GM12801 (cell line): ENCODE data around the gene RAPH1.

Experiments used
- CTCF ChIP-seq: IDR thresholded peaks from one replicate; pipeline ENCODE4 v1.5.1; 2011; ENCODE audit warnings: control low read depth; ENCODE audit not compliant: insufficient read length; ENCODE audit errors: extremely low read depth

The RAPH1 gene

GRCh38 chr2:203395858-203396257, 139.2 kb downstream of the RAPH1 start:
- TF ChIP-seq CTCF: no peak

DNA sequence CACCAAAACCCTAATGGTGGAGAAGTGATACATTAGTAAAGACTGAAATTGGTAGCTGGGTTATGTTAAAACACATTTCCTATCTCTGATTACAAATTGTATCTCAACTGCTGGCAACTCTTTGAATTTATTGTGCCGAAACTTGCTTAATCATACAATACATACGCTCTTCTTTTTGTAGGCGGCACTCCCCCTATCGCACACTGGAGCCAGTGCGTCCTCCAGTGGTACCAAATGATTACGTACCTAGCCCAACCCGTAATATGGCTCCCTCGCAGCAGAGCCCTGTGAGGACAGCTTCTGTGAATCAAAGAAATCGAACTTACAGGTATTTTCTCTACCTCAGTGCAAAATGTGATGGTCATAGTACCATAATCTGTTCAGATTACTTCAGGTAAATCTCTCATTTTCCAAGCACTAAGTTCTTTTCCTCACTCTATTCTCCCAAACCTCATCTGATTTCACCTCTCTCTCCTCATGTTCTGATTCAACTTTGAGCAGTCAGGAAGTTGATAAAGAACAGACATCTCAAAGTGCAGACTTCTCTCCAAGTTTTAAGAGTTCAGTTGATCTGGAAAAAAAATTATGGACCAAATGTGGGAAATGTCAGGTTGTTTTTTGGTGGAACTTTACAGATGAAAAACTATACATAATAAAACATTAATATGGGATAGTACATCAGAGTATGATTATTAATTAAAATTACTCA, 140.4 kb downstream of the RAPH1 start:
- no peak for TF ChIP-seq CTCF

GRCh38 chr2:203383038-203383437, 152.1 kb downstream of the RAPH1 start:
- TF ChIP-seq CTCF: no peak

GRCh38 chr2:203379156-203379555, 155.9 kb downstream of the RAPH1 start:
- no peak for TF ChIP-seq CTCF

- no peak for TF ChIP-seq CTCF
Observed at GRCh38 chr2:203376173-203376572, 158.9 kb downstream of the RAPH1 start.

- TF ChIP-seq CTCF: no peak
Observed at GRCh38 chr2:203366639-203367466, 168.2 kb downstream of the RAPH1 start.

DNA sequence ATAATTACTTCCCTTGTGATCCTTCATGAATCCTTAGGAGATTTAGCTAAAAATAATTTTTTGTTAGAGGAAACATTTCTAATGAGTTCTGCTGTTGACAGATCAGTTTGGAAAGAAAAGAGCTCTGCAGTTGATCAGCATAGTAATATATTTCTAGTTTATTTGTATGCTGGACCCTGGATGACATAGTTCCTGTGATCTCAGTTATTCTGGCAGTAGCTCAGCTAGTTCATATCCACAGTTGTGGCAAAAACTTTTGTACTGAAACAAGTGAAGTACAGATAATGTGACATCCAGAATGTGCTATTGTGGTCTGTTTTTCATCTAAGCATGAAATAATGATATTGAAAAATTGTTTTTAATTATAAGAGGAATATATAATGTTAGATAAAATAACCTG, 173.2 kb downstream of the RAPH1 start:
- no peak for TF ChIP-seq CTCF
